Mesenchymal stem cell (in vitro differentiated cells and primary cell): ENCODE data around the gene NUDCD3.
"Not testable (repeated sequence)": the region's sequence is repeated elsewhere in the genome, so short reads cannot be mapped to it uniquely, and the experiment has no call there.

Experiments
- DNase-seq: peaks from one replicate; pipeline ENCODE4 v3.0.0-alpha.2; 2013
- H2AFZ ChIP-seq: one replicate; pipeline ENCODE4 v1.6.1; 2013; ENCODE audit warnings: low read depth, mild to moderate bottlenecking, control low read depth, inconsistent platforms, low read length, moderate library complexity
- H2AK5ac ChIP-seq: 2 replicates; pipeline ENCODE4 v1.6.1; 2013; ENCODE audit warnings: low read length, moderate library complexity, mild to moderate bottlenecking, inconsistent platforms; ENCODE audit not compliant: severe bottlenecking
- H2BK120ac ChIP-seq: one replicate; pipeline ENCODE4 v1.6.1; 2013; ENCODE audit warnings: low read depth, mild to moderate bottlenecking, inconsistent platforms, low read length, moderate library complexity
- H2BK12ac ChIP-seq, 2 experiments: one replicate each; pipeline ENCODE4 v1.6.1; 2013; ENCODE audit warnings: inconsistent platforms in 2 of 2, low read length in 2 of 2, mild to moderate bottlenecking in 2 of 2, moderate library complexity in 2 of 2, control low read depth in 1 of 2
- H2BK15ac ChIP-seq: one replicate; pipeline ENCODE4 v1.6.1; 2013; ENCODE audit warnings: mild to moderate bottlenecking, low read depth, inconsistent platforms; ENCODE audit not compliant: poor library complexity, severe bottlenecking
- H2BK5ac ChIP-seq: 2 replicates; pipeline ENCODE4 v1.6.1; 2013; ENCODE audit warnings: low read depth, mild to moderate bottlenecking, low read length, control low read depth, inconsistent platforms; ENCODE audit not compliant: poor library complexity, severe bottlenecking
- H3K14ac ChIP-seq, 2 experiments: one replicate each; pipeline ENCODE4 v1.6.1; 2013; ENCODE audit warnings: inconsistent platforms in 2 of 2, low read length in 2 of 2, control low read depth in 1 of 2, mild to moderate bottlenecking in 1 of 2, moderate library complexity in 1 of 2
- H3K18ac ChIP-seq, 2 experiments: one replicate each; pipeline ENCODE4 v1.6.1; 2013; ENCODE audit warnings: inconsistent platforms in 2 of 2, low read length in 2 of 2, control low read depth in 1 of 2, low read depth in 1 of 2, mild to moderate bottlenecking in 1 of 2
- H3K23ac ChIP-seq, 2 experiments: one replicate each; pipeline ENCODE4 v1.6.1; 2013; ENCODE audit warnings: inconsistent platforms in 2 of 2, low read length in 2 of 2, mild to moderate bottlenecking in 2 of 2, moderate library complexity in 2 of 2, control low read depth in 1 of 2
- H3K27ac ChIP-seq: 2 replicates; pipeline ENCODE4 v1.5.1; 2013; ENCODE audit warnings: mild to moderate bottlenecking, moderate library complexity, low read length, control low read depth, inconsistent platforms; ENCODE audit not compliant: poor library complexity, severe bottlenecking
- H3K27me3 ChIP-seq, 2 experiments: 2 replicates each; pipeline versions ENCODE4 v1.6.1 to v1.7.0; 2013; ENCODE audit warnings: low read length in 2 of 2, mild to moderate bottlenecking in 2 of 2, moderate library complexity in 2 of 2, control low read depth in 1 of 2, inconsistent platforms in 1 of 2; ENCODE audit not compliant: control insufficient read depth in 1 of 2, insufficient read depth in 1 of 2
- H3K36me3 ChIP-seq, 2 experiments: 2 replicates each; pipeline versions ENCODE4 v1.6.1 to v1.7.0; 2013; ENCODE audit warnings: low read length in 2 of 2, control low read depth in 1 of 2, inconsistent platforms in 1 of 2, low read depth in 1 of 2, mild to moderate bottlenecking in 1 of 2; ENCODE audit not compliant: insufficient read depth in 2 of 2, control insufficient read depth in 1 of 2
- H3K4ac ChIP-seq, 2 experiments: one replicate each; pipeline ENCODE4 v1.6.1; 2013; ENCODE audit warnings: inconsistent platforms in 2 of 2, low read length in 2 of 2, mild to moderate bottlenecking in 2 of 2, moderate library complexity in 2 of 2, control low read depth in 1 of 2, low read depth in 1 of 2
- H3K4me1 ChIP-seq: 2 replicates; pipeline ENCODE4 v1.6.1; 2013; ENCODE audit warnings: low read depth, low read length, control low read depth; ENCODE audit not compliant: control insufficient read depth, insufficient read depth
- H3K4me2 ChIP-seq: 2 replicates; pipeline ENCODE4 v1.6.1; 2013; ENCODE audit warnings: low read length, mild to moderate bottlenecking, inconsistent platforms; ENCODE audit not compliant: poor library complexity, severe bottlenecking
- H3K4me3 ChIP-seq, 2 experiments: 2 replicates each; pipeline versions ENCODE4 v1.5.1 to v1.7.0; 2013; ENCODE audit warnings: low read length in 2 of 2, mild to moderate bottlenecking in 2 of 2, control low read depth in 1 of 2, low read depth in 1 of 2; ENCODE audit not compliant: insufficient read depth in 1 of 2
- H3K79me1 ChIP-seq: replicated peaks from 2 replicates; pipeline ENCODE4 v1.6.1; 2013; ENCODE audit warnings: mild to moderate bottlenecking, control low read depth, low read length, inconsistent platforms; ENCODE audit not compliant: poor library complexity, severe bottlenecking
- H3K9ac ChIP-seq: 2 replicates; pipeline ENCODE4 v1.7.0; 2013; ENCODE audit warnings: mild to moderate bottlenecking, low read length, moderate library complexity
- H3K9me3 ChIP-seq: 2 replicates; pipeline ENCODE4 v1.7.0; 2013; ENCODE audit warnings: mild to moderate bottlenecking, low read length; ENCODE audit not compliant: control insufficient read depth
- H4K8ac ChIP-seq: one replicate; pipeline ENCODE4 v1.6.1; 2013; ENCODE audit warnings: inconsistent platforms, mild to moderate bottlenecking, low read length, moderate library complexity
- H4K91ac ChIP-seq: one replicate; pipeline ENCODE4 v1.6.1; 2013; ENCODE audit warnings: mild to moderate bottlenecking, low read length, inconsistent platforms
- WGBS: methylation state at CpG from one replicate; pipeline ENCODE4 v1.1.7; 2013; ENCODE audit warnings: mixed read lengths; 5-methylcytosine and 5-hydroxymethylcytosine counted together

Gene NUDCD3

GRCh38 chr7:44511236-44511635, 20.8 kb upstream of the NUDCD3 start:
- H3K9ac ChIP-seq = no peak overlapping the region
- no peak overlapping the region for H3K14ac ChIP-seq
- peaks cover 12% of the 10 kb centered on the region for H3K9me3 ChIP-seq
- H2AK5ac ChIP-seq = no peak overlapping the region
- no peak overlapping the region for H3K23ac ChIP-seq
- peaks cover 9 to 12% of the 10 kb centered on the region in 2 experiments for H3K27me3 ChIP-seq
- H3K18ac ChIP-seq = no peak overlapping the region
- WGBS = no CpG with 5 or more reads among the region's 1 CpG
- no peak overlapping the region for H3K4me3 ChIP-seq
- H2BK5ac ChIP-seq = no peak overlapping the region
- H3K4ac ChIP-seq = no peak overlapping the region
- no peak for DNase-seq
- no peak overlapping the region for H4K91ac ChIP-seq
- H2BK15ac ChIP-seq = no peak overlapping the region
- no peak overlapping the region for H2BK120ac ChIP-seq
- H3K79me1 ChIP-seq = no peaks in the 10 kb centered on the region
- H4K8ac ChIP-seq = no peak overlapping the region
- no peaks in the 10 kb centered on the region for H3K36me3 ChIP-seq
- no peak overlapping the region for H3K4me2 ChIP-seq
- H3K4me1 ChIP-seq = no peaks in the 10 kb centered on the region
- H2BK12ac ChIP-seq = no peak overlapping the region
- no peak overlapping the region for H2AFZ ChIP-seq
- no peak overlapping the region for H3K27ac ChIP-seq

- peaks cover 12% of the 10 kb centered on the region for H3K9me3 ChIP-seq
- H3K23ac ChIP-seq = no peak overlapping the region
- H3K4ac ChIP-seq = no peak overlapping the region
- no peaks in the 10 kb centered on the region for H3K4me1 ChIP-seq
- no peak overlapping the region for H3K27ac ChIP-seq
- no peaks in the 10 kb centered on the region for H3K79me1 ChIP-seq
- no peak overlapping the region for H4K8ac ChIP-seq
- H3K27me3 ChIP-seq = peaks cover 9 to 12% of the 10 kb centered on the region in 2 experiments
- no peak overlapping the region for H3K4me3 ChIP-seq
- no peak overlapping the region for H2AFZ ChIP-seq
- no peak overlapping the region for H2BK5ac ChIP-seq
- no peak overlapping the region for H3K9ac ChIP-seq
- no peak overlapping the region for H3K18ac ChIP-seq
- WGBS = 60% methylated on average over 1 of the region's 2 CpGs
- no peaks in the 10 kb centered on the region for H3K36me3 ChIP-seq
- H2BK12ac ChIP-seq = no peak overlapping the region
- no peak overlapping the region for H2BK120ac ChIP-seq
- H4K91ac ChIP-seq = no peak overlapping the region
- H3K4me2 ChIP-seq = no peak overlapping the region
- no peak for DNase-seq
- H2AK5ac ChIP-seq = no peak overlapping the region
- no peak overlapping the region for H2BK15ac ChIP-seq
- H3K14ac ChIP-seq = no peak overlapping the region
Observed at GRCh38 chr7:44508328-44509030, 18.0 kb upstream of the NUDCD3 start.

GRCh38 chr7:44506592-44507288, 16.3 kb upstream of the NUDCD3 start:
- H3K27me3 ChIP-seq = peaks cover 1 to 11% of the 10 kb centered on the region in 2 experiments
- 93% methylated on average over 2 of the region's 3 CpGs for WGBS

DNA sequence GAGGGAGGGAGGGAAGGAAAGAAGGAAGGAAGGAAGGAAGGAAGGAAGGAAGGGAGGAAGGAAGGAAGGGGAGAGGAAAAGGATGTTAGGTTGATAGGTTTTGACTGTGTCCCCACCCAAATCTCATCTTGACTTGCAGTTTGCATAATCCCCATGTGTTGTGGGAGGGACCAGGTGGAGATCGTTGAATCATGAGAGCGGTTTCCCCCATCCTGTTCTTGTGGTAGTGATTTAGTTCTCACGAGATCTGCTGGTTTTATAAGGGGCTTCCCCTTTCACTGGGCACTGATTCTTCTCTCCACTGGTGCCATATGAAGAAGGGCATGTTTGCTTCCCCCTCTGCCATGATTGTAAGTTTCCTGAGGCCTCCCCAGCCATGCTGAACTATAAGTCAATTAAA, 15.1 kb upstream of the NUDCD3 start:
- Histone ChIP-seq H4K91ac (no peak overlapping the region), H2BK5ac (no peak overlapping the region), H3K4ac (no peak overlapping the region), H3K79me1 (no peaks in the 10 kb centered on the region), H3K14ac (no peak overlapping the region), H2AK5ac (no peak overlapping the region), H3K23ac (no peak overlapping the region), H2BK120ac (no peak overlapping the region), H3K27ac (no peak overlapping the region), H2BK12ac (no peak overlapping the region), H3K4me1 (no peaks in the 10 kb centered on the region), H2BK15ac (no peak overlapping the region), H3K27me3 (peaks cover 0 to 10% of the 10 kb centered on the region in 2 experiments), H4K8ac (no peak overlapping the region), H2AFZ (no peak overlapping the region), H3K9me3 (peaks cover 12% of the 10 kb centered on the region), H3K36me3 (no peaks in the 10 kb centered on the region), H3K4me3 (no peak overlapping the region), H3K4me2 (no peak overlapping the region), H3K9ac (no peak overlapping the region), H3K18ac (no peak overlapping the region)
- no peak for DNase-seq
- WGBS = 70% methylated on average over 2 of the region's 3 CpGs

More at GRCh38 chr7:44506592-44507288, 16.3 kb upstream of the NUDCD3 start:
- not testable (repeated sequence) for H3K4ac ChIP-seq, H4K91ac ChIP-seq, H2AK5ac ChIP-seq, DNase-seq, H3K4me3 ChIP-seq, H2AFZ ChIP-seq, H3K14ac ChIP-seq, H4K8ac ChIP-seq, H3K36me3 ChIP-seq, H3K23ac ChIP-seq, H2BK15ac ChIP-seq, H3K4me1 ChIP-seq, H2BK120ac ChIP-seq, H3K18ac ChIP-seq, H3K79me1 ChIP-seq, H3K27ac ChIP-seq, H3K4me2 ChIP-seq, H2BK12ac ChIP-seq, H2BK5ac ChIP-seq, H3K9ac ChIP-seq
- peaks cover 12% of the 10 kb centered on the region for H3K9me3 ChIP-seq
